Immature natural killer cell (primary cell): ENCODE measurements around the gene RBM34. TPM values are rescaled to one million over a fixed set of nuclear protein-coding genes. Genes with fewer than 3 reads are reported as not detected.
"Not testable (repeated sequence)": the region's sequence is repeated elsewhere in the genome, so short reads cannot be mapped to it uniquely, and the experiment has no call there.

Experiments
- DNase-seq, 3 donors: peaks; one replicate each; pipeline ENCODE4 v3.0.0; 2022; ENCODE audit warnings: mixed read lengths in 1 of 3
- H3K27ac Mint-ChIP-seq, 6 donors: one replicate each; pipeline ENCODE4 v1.8.0; 2020; ENCODE audit warnings: mixed read lengths in 6 of 6, mild to moderate bottlenecking in 5 of 6, inconsistent platforms in 4 of 6, moderate library complexity in 3 of 6
- H3K27me3 Mint-ChIP-seq, 3 donors: one replicate each; pipeline ENCODE4 v1.8.0; 2020 to 2021; ENCODE audit warnings: low read depth in 3 of 3, mild to moderate bottlenecking in 3 of 3, mixed read lengths in 3 of 3, moderate library complexity in 3 of 3, inconsistent platforms in 1 of 3
- H3K36me3 Mint-ChIP-seq, 3 donors: one replicate each; pipeline ENCODE4 v1.8.0; 2020; ENCODE audit warnings: mixed read lengths in 3 of 3, inconsistent platforms in 2 of 3, mild to moderate bottlenecking in 2 of 3
- H3K4me1 Mint-ChIP-seq, 2 donors: one replicate each; pipeline ENCODE4 v1.8.0; 2020; ENCODE audit warnings: inconsistent platforms in 2 of 2, mild to moderate bottlenecking in 2 of 2, mixed read lengths in 2 of 2, moderate library complexity in 1 of 2
- H3K4me3 Mint-ChIP-seq, 5 donors: one replicate each; pipeline ENCODE4 v1.8.0; 2020; ENCODE audit warnings: mild to moderate bottlenecking in 5 of 5, mixed read lengths in 5 of 5, inconsistent platforms in 3 of 5, moderate library complexity in 3 of 5
- H3K9me3 Mint-ChIP-seq, 6 donors: one replicate each; pipeline ENCODE4 v1.8.0; 2020; ENCODE audit warnings: mild to moderate bottlenecking in 6 of 6, mixed read lengths in 6 of 6, inconsistent platforms in 4 of 6, moderate library complexity in 3 of 6
- polyA plus RNA-seq, 3 donors: library from polyadenylated mRNA; unstranded; fragments of 300-500 nt; fragmentation: Illumina TruSeq; gene quantifications; one replicate each; pipeline ENCODE4 v1.2.3, GENCODE V29; 2021

The RBM34 gene
- polyA plus RNA-seq, 3 donors from 2014 or later = 42.2 to 72.6 (median 57.7) TPM

GRCh38 chr1:235105051-235106043, 55.7 kb downstream of the RBM34 start:
- peaks cover 17 to 18% of the 10 kb centered on the region in 2 donors for H3K4me1 Mint-ChIP-seq
- DNase-seq = peak; percentile 29 to 54 (median 31)
- H3K27ac Mint-ChIP-seq = peak overlapping the region in 4 of 6 donors; percentile 73 to 85 (median 82)
- H3K36me3 Mint-ChIP-seq = peaks cover 3 to 18% (median 5%) of the 10 kb centered on the region in 3 donors
- H3K27me3 Mint-ChIP-seq = peaks cover 3 to 11% (median 4%) of the 10 kb centered on the region in 3 donors
- H3K4me3 Mint-ChIP-seq = peak overlapping the region; percentile 34 to 87 (median 72)
- H3K9me3 Mint-ChIP-seq = no peaks in the 10 kb centered on the region

DNA sequence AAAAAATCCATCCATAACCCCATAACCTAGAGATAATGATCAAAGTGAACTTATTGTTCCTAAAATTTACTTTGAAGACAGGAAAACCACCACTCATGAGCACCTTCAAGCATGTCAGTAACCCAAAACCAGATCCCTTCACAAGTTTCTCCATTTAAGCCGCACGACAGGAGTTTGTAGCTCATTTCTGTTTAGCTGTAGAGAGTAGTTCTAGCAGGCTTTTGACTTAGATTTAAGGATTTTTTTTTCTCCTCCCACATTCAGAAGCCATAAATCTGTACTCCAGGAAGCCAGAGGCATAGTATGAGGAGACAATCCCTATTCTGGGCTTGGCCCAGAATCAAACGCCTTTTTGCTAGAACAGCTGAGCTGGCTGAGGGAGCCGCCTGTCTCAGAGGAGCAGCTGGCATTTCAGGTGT, 58.0 kb downstream of the RBM34 start:
- DNase-seq = no peak
- peaks cover 17 to 18% of the 10 kb centered on the region in 2 donors for H3K4me1 Mint-ChIP-seq
- H3K4me3 Mint-ChIP-seq = no peak overlapping the region
- peaks cover 3 to 7% (median 5%) of the 10 kb centered on the region in 3 donors for H3K27me3 Mint-ChIP-seq
- H3K36me3 Mint-ChIP-seq = peaks cover 0 to 7% (median 5%) of the 10 kb centered on the region in 3 donors
- H3K27ac Mint-ChIP-seq = no peak overlapping the region
- H3K9me3 Mint-ChIP-seq = no peaks in the 10 kb centered on the region

DNA sequence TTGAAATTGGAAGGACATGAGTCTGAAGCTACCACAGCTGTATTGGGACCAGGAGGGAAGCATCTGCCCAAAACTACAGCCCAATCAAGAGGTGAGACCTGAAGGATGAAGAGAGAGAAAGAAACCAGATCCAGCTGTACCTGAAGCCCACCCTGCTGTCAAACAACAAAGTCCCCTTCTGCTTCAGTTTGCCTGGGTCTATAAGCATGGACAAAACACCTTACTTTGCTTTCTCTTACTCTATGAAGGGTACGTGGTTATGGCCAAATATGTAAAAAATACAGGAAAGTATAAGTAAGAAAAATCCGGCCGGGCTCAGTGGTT, 58.8 kb downstream of the RBM34 start:
- Mint-ChIP-seq H3K27ac (no peak overlapping the region), H3K36me3 (peaks cover 0 to 5% (median 5%) of the 10 kb centered on the region in 3 donors), H3K4me1 (peaks cover 17 to 18% of the 10 kb centered on the region in 2 donors), H3K9me3 (no peaks in the 10 kb centered on the region), H3K27me3 (peaks cover 4 to 7% (median 5%) of the 10 kb centered on the region in 3 donors), H3K4me3 (no peak overlapping the region)
- DNase-seq = no peak

- no peaks in the 10 kb centered on the region for H3K9me3 Mint-ChIP-seq
- no peak for DNase-seq
- no peak overlapping the region for H3K4me3 Mint-ChIP-seq
- H3K27ac Mint-ChIP-seq = no peak overlapping the region
- no peaks in the 10 kb centered on the region for H3K36me3 Mint-ChIP-seq
- H3K27me3 Mint-ChIP-seq = peaks cover 4 to 7% (median 5%) of the 10 kb centered on the region in 3 donors
- H3K4me1 Mint-ChIP-seq = peaks cover 17 to 18% of the 10 kb centered on the region in 2 donors
These were observed 59.3 kb downstream of the RBM34 start for GRCh38 chr1:235101558-235102258.

DNA sequence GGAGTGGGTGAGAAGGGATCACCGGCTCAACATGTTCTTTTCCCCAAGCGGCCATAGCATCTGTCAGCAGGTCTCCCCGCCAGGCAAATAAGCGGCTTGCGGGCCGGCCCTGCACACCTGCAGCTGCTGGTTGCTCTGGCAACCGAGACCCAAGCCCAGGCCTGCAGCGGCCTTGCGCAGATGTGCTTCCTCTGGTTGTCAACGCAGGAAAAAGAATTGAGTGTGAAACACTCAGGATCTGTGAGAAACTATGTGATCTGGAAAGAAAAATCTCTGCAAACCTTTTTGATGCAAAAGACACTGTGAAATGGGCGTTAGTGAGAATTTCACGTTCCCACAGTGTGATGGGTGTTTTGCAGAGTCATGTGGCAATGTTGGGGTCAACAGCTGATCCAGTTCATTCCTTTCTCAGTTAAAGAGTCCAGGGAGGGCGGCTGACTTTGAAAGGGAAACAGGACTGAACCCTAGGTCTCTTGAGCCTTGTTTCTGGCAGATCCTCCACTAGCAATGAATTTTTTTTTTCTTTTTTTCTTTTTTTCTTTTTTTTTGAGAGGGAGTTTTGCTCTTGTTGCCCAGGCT, 60.8 kb downstream of the RBM34 start:
- no peaks in the 10 kb centered on the region for H3K36me3 Mint-ChIP-seq
- H3K27me3 Mint-ChIP-seq = peaks cover 4 to 7% (median 5%) of the 10 kb centered on the region in 3 donors
- no peaks in the 10 kb centered on the region for H3K9me3 Mint-ChIP-seq
- peaks cover 17 to 18% of the 10 kb centered on the region in 2 donors for H3K4me1 Mint-ChIP-seq
- no peak overlapping the region for H3K4me3 Mint-ChIP-seq
- no peak for DNase-seq
- no peak overlapping the region for H3K27ac Mint-ChIP-seq

DNA sequence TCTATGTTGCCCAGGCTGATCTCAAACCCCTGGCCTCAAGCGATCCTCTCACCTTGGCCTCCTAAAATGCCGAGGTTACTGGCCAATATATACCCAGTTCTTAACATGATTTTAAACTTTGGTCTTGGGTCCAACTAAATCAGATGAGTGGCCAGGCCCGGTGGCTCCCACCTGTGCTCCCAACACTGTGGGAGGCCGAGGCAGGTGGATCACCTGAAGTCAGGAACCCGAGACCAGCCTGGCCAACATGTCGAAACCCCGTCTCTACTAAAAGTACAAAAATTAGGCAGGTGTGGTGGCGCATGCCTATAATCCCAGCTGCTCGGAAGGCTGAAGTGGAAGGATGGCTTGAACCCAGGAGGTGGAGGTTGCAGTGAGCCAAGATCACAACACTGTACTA, 62.1 kb downstream of the RBM34 start:
- Mint-ChIP-seq H3K36me3 (no peaks in the 10 kb centered on the region), H3K4me3 (no peak overlapping the region), H3K4me1 (peaks cover 5 to 6% of the 10 kb centered on the region in 2 donors), H3K9me3 (no peaks in the 10 kb centered on the region), H3K27me3 (peaks cover 2 to 8% (median 5%) of the 10 kb centered on the region in 3 donors), H3K27ac (no peak overlapping the region)
- no peak for DNase-seq

DNA sequence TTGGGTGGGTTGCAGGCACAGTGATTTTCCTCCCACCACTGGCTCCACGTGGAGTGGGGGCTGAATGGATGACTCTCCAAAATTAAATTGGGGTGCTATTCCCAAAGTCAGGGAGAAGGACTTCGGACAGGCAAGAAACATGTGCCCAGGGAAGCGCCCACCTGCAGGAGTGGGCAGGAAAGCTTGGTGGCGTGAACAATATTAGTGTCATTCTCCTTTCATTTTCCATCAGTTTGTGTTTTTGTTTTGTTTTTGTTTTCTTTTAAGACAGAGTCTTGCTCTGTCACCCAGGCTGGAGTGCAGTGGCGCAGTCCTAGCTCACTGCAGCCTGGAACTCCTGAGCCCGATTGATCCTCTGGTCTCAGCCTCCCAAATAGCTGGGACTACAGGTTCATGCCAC, 62.5 kb downstream of the RBM34 start:
- H3K36me3 Mint-ChIP-seq = no peaks in the 10 kb centered on the region
- no peaks in the 10 kb centered on the region for H3K9me3 Mint-ChIP-seq
- DNase-seq = no peak

DNA sequence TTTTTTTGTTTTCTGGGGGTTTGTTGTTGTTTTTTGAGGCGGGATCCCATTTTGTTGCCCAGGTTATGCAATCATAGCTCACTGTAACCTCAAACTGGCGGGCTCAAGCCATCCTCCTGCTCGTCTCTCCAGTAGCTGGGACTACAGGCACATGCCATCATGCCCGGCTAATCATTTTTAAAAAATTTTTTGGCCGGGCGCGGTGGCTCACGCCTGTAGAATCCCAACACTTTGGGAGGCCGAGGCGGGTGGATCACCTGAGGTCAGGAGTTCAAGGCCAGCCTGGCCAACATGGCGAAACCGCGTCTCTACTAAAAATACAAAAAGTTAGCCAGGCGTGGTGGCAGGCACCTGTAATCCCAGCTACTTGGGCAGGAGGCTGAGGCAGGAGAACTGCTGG, 63.5 kb downstream of the RBM34 start:
- H3K4me3 Mint-ChIP-seq, H3K9me3 Mint-ChIP-seq, H3K4me1 Mint-ChIP-seq, H3K36me3 Mint-ChIP-seq, DNase-seq: not testable (repeated sequence)
- H3K27me3 Mint-ChIP-seq = peaks cover 2 to 14% (median 7%) of the 10 kb centered on the region in 3 donors
- peak overlapping the region in 1 of 6 donors; percentile 46 for H3K27ac Mint-ChIP-seq

More for the DNA sequence above, 62.5 kb downstream of the RBM34 start:
- Mint-ChIP-seq H3K4me3 (no peak overlapping the region), H3K27ac (no peak overlapping the region), H3K4me1 (peaks cover 6 to 7% of the 10 kb centered on the region in 2 donors), H3K27me3 (peaks cover 2 to 13% (median 5%) of the 10 kb centered on the region in 3 donors)

- H3K9me3 Mint-ChIP-seq = no peaks in the 10 kb centered on the region
- H3K27ac Mint-ChIP-seq = no peak overlapping the region
- H3K27me3 Mint-ChIP-seq = peaks cover 2 to 14% (median 7%) of the 10 kb centered on the region in 3 donors
- no peaks in the 10 kb centered on the region for H3K36me3 Mint-ChIP-seq
- peaks cover 5 to 7% of the 10 kb centered on the region in 2 donors for H3K4me1 Mint-ChIP-seq
- H3K4me3 Mint-ChIP-seq = no peak overlapping the region
- DNase-seq = no peak
These were observed 65.0 kb downstream of the RBM34 start for GRCh38 chr1:235095938-235096562.

GRCh38 chr1:235093696-235094592, 67.1 kb downstream of the RBM34 start:
- Mint-ChIP-seq H3K27ac (peak overlapping the region in 1 of 6 donors; percentile 2), H3K36me3 (no peaks in the 10 kb centered on the region), H3K4me3 (no peak overlapping the region), H3K4me1 (peaks cover 5 to 7% of the 10 kb centered on the region in 2 donors), H3K27me3 (peaks cover 2 to 11% (median 4%) of the 10 kb centered on the region in 3 donors), H3K9me3 (no peaks in the 10 kb centered on the region)
- peak; percentile 68 to 72 (median 69) for DNase-seq

GRCh38 chr1:235093013-235093695, 67.9 kb downstream of the RBM34 start:
- H3K27me3 Mint-ChIP-seq = peaks cover 2 to 9% (median 2%) of the 10 kb centered on the region in 3 donors
- H3K9me3 Mint-ChIP-seq = no peaks in the 10 kb centered on the region
- peak overlapping the region in 1 of 6 donors; percentile 2 for H3K27ac Mint-ChIP-seq
- no peak overlapping the region for H3K4me3 Mint-ChIP-seq
- no peak for DNase-seq
- peaks cover 5 to 7% of the 10 kb centered on the region in 2 donors for H3K4me1 Mint-ChIP-seq
- H3K36me3 Mint-ChIP-seq = no peaks in the 10 kb centered on the region

GRCh38 chr1:235092415-235092814, 68.6 kb downstream of the RBM34 start:
- H3K4me1 Mint-ChIP-seq, H3K36me3 Mint-ChIP-seq, H3K27me3 Mint-ChIP-seq, H3K27ac Mint-ChIP-seq, DNase-seq, H3K9me3 Mint-ChIP-seq, H3K4me3 Mint-ChIP-seq: not testable (repeated sequence)
